MM.1S (cell line): Measurements from ENCODE around the gene KRTAP9-8.

Experiments used
- EZH2 ChIP-seq: fragments of 300-600 bp; sonication (generic); optimal IDR thresholded peaks from 2 replicates; pipeline ENCODE3; 2017; ENCODE audit warnings: low read depth, mild to moderate bottlenecking, antibody characterized with exemption, low read length, mixed read lengths
- EZH2phosphoT487 ChIP-seq: fragments of 300-600 bp; sonication (generic); IDR thresholded peaks from 2 replicates; pipeline ENCODE4 v1.6.1; 2018; ENCODE audit warnings: antibody characterized with exemption, low read length
- TF ChIP-seq, protein P1 (sequence below): fragments of 300-600 bp; sonication (generic); IDR thresholded peaks from 2 replicates; pipeline ENCODE4 v1.5.1; 2016; ENCODE audit warnings: antibody characterized with exemption, low read length, mixed read lengths

DNA sequence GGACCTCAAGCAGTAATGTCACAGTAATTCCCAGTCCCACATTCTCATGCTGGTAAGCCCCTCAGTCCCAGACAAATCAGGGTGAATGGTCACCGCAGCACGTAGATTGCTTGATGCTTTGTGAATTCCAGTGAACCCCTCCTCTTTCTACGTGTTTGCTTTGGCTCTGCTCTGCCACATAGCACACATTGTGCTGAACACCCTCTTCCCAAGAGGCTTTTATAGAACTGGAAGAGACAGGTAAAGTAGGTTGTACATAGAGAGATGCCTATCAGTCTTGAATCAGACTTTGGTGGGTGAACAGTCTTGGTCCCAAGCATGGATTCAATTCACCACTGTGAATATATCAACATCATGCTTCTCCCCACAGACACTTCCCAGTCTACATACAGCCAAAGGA is 26.8 kb downstream of the KRTAP9-8 start:
- TF ChIP-seq EZH2, result no peak
- TF ChIP-seq, protein P1, sequence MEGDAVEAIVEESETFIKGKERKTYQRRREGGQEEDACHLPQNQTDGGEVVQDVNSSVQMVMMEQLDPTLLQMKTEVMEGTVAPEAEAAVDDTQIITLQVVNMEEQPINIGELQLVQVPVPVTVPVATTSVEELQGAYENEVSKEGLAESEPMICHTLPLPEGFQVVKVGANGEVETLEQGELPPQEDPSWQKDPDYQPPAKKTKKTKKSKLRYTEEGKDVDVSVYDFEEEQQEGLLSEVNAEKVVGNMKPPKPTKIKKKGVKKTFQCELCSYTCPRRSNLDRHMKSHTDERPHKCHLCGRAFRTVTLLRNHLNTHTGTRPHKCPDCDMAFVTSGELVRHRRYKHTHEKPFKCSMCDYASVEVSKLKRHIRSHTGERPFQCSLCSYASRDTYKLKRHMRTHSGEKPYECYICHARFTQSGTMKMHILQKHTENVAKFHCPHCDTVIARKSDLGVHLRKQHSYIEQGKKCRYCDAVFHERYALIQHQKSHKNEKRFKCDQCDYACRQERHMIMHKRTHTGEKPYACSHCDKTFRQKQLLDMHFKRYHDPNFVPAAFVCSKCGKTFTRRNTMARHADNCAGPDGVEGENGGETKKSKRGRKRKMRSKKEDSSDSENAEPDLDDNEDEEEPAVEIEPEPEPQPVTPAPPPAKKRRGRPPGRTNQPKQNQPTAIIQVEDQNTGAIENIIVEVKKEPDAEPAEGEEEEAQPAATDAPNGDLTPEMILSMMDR, result no peak
- TF ChIP-seq EZH2phosphoT487, result no peak
